Loucy (cell line): ENCODE data around the gene DLG1.

ENCODE experiments used
- CTCF ChIP-seq: fragments of 200-600 bp; sonication (generic); conservative IDR thresholded peaks from 2 replicates; pipeline ENCODE4 v1.5.1; 2014; ENCODE audit warnings: mild to moderate bottlenecking, antibody characterized with exemption, low read length
- EZH2phosphoT487 ChIP-seq: fragments of 200-600 bp; IDR thresholded peaks from 2 replicates; pipeline ENCODE4 v1.6.1; 2018; ENCODE audit warnings: antibody characterized with exemption, mild to moderate bottlenecking, moderate library complexity, borderline replicate concordance

GRCh38 chr3:197000211-197000610, 298.2 kb downstream of the DLG1 start:
- TF ChIP-seq CTCF = no peak
- no peak for TF ChIP-seq EZH2phosphoT487
